Body of pancreas (tissue), 4 donors: ENCODE data around the gene TNIK.

Experiments used
- CTCF ChIP-seq, 7 experiments: fragments of 450-650 bp in 4 of 7; fragments of 200-600 bp in 3 of 7; sonication (generic) in 3 of 7; IDR thresholded peaks; one replicate each; pipeline ENCODE4 v1.5.1; 2016 to 2019; ENCODE audit warnings: antibody characterized with exemption in 7 of 7
- POLR2A ChIP-seq, 3 donors: fragments of 450-650 bp; IDR thresholded peaks; one replicate each; pipeline ENCODE4 v1.6.1; 2016; ENCODE audit warnings: antibody characterized with exemption in 3 of 3, mild to moderate bottlenecking in 2 of 3

GRCh38 chr3:171333784-171334464 is 126.3 kb downstream of the TNIK start:
- TF ChIP-seq CTCF (IDR thresholded peaks at IDR 0.05) (no peak), POLR2A (IDR thresholded peaks at IDR 0.05) (peak in 1 of 3 donors; percentile 16)
